A549 treated with RU486 at 1 μM for 4 hours (cell line): ENCODE measurements around the gene MPC1. TPM values are rescaled to one million over a fixed set of nuclear protein-coding genes. Genes with fewer than 3 reads are reported as not detected.

Experiments
- total RNA-seq: library from RNA; stranded (reverse); fragments of 200-300 nt; extraction: Qiagen RNA extraction; gene quantifications from 5 replicates; pipeline ENCODE4 v1.2.3, GENCODE V29; 2022; ENCODE audit warnings: low read depth

Gene MPC1
- 3.6 to 4.8 TPM (median 4.0 TPM) in 5 replicates for total RNA-seq

GRCh38 chr6:166382933-166383801, at the start of gene MPC1:
Gene MPC1, minus strand, starts transcription at chr6:166382940. Its CDS starts 64 bp downstream, at chr6:166382876.

GRCh38 chr6:166342349-166343149, 40.2 kb downstream of the MPC1 start, which contains the start of gene SFT2D1:
Gene SFT2D1, minus strand, starts transcription at chr6:166342545. Its CDS starts 64 bp downstream, at chr6:166342481.

Other genes with a start within 250 kb of the MPC1 start
- gene TBXT, start 215.1 kb downstream of the MPC1 start, total RNA-seq, result not detected in 5 replicates
- 0.16 to 0.27 TPM (median 0.23 TPM) in 4 of 5 replicates, not detected in the other for gene PRR18, start 74.5 kb downstream of the MPC1 start, total RNA-seq
- gene SFT2D1, start 40.4 kb downstream of the MPC1 start, total RNA-seq, result 26.8 to 45.5 TPM (median 41.3 TPM) in 5 replicates
- 0.09 to 0.18 TPM in 2 of 5 replicates, not detected in the others for gene RAMACL, start 203.7 kb upstream of the MPC1 start, total RNA-seq
- gene RPS6KA2, start 244.3 kb upstream of the MPC1 start, total RNA-seq, result 0.07 to 0.46 TPM (median 0.08 TPM) in 5 replicates